ENCODE results near the gene SGTB.
"Not testable (repeated sequence)": the region's sequence is repeated elsewhere in the genome, so short reads cannot be mapped to it uniquely, and the experiment has no call there.

The SGTB gene

DNA sequence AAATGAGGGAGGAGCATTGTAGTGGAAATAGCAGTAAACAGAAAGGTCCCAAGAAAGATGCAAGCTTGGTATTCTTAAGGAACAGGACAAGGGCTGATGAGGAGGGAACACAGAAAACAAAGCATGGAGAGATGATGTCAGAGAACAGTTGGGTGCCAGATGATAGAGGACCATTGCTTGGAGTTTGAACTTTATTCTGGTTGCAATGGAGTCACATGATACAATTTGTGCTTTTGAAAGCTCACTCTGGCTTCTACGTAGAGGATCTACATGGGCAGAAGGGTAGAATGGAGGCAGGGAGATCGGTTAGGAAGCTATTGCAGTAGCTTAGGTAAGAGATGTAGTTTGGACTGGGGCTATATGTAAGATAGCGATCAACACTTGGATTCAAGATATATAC is 39.8 kb downstream of the SGTB start:
- DNase-seq (ENCODE audit: extremely low spot score, insufficient read length, low read depth) (no peak), FAIRE-seq (no peak)

DNA sequence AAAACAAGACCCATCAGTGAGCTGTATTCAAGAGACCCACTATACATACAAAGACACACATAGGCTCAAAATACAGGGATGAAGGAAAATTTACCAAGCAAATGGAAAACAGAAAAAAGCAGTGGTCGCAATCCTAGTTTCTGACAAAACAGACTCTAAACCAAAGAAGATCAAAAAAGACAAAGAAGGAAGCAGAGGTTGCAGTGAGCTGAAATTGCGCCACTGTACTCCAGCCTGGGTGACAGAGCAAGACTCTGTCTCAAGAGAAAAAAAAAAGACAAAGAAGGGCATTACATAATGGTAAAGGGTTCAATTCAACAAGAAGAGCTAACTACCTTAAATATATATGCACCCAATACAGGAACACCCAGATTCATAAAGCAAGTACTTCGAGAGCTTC is 45.9 kb downstream of the SGTB start:
- FAIRE-seq; DNase-seq (ENCODE audit: extremely low spot score, insufficient read length, low read depth): not testable (repeated sequence)

DNA sequence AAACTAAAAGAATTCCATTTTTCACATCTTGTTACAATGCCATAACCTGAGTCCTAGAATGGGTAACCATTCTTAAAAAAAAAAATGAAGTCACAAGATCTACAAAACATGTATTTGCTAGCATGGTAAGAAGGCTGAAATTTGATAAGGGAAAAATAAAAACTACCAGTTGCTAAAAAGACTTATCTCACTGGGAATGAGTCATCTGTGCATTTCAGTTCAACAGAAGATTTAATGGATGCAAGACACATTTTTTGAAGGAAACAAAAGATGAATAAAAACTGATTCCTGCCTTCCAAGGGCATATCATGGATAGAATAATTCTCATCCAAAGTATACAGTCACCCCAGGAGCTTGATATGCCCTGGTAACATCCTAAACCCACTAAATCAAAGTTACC is 47.2 kb downstream of the SGTB start:
- no peak for FAIRE-seq
- no peak for DNase-seq (ENCODE audit: extremely low spot score, insufficient read length, low read depth)

DNA sequence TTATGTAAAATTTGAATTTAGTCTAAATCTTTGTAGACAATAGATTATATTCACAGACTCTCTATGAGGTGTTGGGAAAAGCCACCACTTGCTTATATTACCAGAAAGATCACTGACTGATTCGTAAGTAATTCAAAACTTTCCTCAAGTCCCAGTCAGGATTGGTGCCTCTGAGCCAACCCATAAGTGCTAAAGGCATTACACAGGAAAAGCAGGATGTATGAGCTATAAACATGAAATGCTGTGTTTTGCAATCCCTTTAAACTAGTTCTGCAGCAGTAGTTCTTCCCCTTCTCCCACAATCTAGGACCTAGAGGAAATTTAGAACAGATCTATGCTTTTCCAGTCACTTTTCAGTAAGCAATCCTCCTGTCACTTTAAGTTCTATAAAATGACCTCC is 49.1 kb downstream of the SGTB start:
- no peak for DNase-seq (ENCODE audit: extremely low spot score, insufficient read length, low read depth)
- FAIRE-seq = no peak

DNA sequence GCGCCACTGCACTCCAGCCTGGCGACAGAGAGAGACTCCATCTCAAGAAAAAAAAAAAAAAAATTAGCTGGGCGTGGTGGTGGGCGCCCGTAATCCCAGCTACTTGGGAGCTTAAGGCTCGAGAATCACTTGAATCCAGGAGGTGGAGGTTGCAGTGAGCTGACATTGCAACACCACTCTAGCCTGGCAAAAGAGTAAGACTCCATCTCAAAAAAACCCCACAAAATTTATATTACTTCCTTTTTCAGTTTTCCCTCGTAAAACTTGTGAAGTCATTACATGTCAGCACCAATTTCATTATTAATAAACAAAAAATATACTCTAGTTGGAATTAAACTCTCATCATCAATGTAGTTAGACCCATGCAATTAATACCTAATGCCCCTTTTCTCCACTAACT is 53.2 kb downstream of the SGTB start:
- no peak for FAIRE-seq
- no peak for DNase-seq (ENCODE audit: extremely low spot score, insufficient read length, low read depth)

DNA sequence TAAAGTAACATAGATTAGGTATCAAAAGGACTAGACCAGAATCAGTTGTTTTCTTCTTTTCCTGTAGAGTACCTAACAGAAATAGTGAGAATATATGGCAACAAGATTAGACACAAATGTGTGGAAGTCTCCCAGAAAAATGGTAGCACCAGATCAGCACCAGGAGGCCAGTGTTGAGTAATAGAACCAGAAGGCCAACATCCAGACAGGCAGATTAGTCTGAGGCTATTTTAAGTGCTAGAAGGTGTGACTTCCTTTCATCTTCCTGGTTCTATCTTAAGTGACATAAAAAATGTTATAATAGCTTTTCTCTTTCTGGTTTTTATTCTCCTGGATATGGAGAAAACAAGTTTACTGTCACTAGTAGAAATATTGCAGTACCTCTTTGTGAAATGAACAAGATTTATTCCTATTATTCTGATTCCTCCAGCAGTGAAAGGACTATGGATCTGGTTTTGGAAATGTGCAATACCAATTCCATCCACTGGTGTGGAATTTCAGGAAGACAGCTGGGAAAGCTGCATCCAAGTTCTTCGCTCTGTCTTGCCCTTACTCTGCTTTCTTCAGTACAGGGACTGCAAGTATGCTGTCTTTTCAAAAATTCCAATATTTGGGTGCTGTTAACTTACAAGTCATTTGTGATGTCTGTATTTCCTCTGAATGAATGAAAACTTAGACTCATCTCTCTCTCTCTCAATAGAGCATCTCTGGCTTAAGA is 57.9 kb downstream of the SGTB start:
- DNase-seq (ENCODE audit: extremely low spot score, insufficient read length, low read depth) (no peak), FAIRE-seq (no peak)

DNA sequence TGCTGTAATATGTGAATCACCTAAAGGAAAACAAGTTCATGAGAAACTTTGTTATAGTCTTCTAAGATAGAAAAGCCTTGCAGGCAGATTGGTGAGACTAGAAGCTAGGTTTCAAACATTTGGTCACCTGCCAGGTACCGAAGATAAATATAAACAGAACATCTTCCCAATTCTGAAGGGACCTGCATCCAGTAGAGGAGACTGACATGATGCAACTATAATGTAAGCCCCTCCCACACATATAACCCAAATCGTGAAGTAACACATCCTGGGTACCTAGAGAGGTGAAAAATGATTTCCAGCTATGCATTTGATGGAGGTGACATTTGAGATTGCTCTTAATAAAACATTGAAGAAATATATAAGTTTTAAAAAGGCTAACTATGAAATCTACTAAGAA is 67.2 kb downstream of the SGTB start:
- DNase-seq (ENCODE audit: extremely low spot score, insufficient read length, low read depth) = no peak
- FAIRE-seq = no peak

DNA sequence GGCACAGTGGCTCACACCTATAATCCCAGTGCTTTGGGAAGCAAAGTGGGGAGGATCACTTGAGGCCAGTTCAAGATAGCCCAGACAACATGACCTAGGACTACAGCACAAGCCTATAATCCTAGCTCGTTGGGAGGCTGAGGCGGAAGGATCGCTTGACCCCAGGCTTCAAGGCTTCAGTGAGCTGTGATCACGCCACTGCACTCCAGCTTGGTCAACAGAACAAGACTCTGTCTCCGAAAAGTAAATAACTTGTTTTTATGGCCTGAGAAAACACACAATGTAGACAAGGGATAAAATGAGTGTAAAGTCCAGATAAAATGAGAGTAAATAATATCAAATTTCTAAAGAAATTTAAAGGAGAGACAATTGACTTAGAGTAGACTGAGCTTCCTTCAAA is 70.8 kb downstream of the SGTB start:
- FAIRE-seq (no peak), DNase-seq (ENCODE audit: extremely low spot score, insufficient read length, low read depth) (no peak)

DNA sequence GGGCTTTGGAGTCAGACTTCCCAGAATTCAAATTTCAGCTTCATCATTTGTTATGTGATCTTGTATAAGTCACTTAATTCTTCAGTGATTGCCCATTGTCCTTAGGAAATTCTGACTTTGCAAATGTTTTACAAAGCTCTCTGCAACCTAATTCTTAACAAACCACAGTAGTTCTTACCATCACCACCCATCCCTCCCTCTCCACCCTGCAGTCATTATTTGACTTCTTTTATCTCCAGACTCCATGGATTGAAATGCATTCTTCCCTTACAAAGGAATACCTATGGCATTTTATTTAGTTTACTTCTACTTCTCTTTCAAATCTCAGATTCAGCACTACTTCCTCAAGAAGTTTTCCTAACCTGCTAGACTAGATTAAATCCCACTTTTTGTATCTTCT is 74.0 kb downstream of the SGTB start:
- DNase-seq (ENCODE audit: extremely low spot score, insufficient read length, low read depth) (no peak), FAIRE-seq (no peak)

DNA sequence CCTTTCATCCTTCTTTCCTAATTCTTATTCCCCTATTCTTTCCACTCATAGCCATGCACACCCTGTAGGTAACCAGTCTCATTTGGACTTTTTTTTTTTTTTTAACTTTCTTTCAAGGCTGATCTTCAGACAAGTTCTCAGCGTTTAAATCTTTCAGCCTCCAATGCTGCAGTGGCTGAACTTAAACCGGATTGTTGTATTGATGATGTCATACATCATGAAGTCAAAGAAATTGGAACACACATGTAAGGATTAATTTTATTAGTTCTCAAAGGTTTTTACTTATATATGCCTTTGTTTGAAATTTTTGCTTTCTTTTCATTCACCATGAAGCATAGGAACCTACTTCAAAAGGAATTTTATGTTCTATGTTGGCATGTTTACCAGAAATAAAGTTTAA is 75.0 kb downstream of the SGTB start:
- DNase-seq (ENCODE audit: extremely low spot score, insufficient read length, low read depth) (no peak), FAIRE-seq (no peak)

DNA sequence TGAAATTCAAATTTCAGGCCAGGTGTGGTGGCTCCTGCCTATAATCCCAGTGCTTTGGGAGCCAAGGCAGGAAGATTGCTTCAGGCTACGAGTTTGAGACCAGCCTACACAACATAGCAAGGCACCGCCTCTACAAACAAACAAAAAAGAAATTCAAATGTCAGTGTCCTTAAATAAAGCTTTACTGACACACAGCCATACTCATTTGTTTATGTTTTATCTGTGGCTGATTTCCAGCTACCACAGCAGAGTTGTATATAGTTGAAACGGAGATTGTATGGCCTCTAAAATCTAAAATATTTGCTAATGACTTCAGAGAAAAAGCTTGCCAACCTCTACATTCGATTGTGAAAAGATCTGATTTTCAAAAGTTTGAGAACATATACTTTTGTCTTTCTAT is 81.7 kb downstream of the SGTB start:
- FAIRE-seq = no peak

DNA sequence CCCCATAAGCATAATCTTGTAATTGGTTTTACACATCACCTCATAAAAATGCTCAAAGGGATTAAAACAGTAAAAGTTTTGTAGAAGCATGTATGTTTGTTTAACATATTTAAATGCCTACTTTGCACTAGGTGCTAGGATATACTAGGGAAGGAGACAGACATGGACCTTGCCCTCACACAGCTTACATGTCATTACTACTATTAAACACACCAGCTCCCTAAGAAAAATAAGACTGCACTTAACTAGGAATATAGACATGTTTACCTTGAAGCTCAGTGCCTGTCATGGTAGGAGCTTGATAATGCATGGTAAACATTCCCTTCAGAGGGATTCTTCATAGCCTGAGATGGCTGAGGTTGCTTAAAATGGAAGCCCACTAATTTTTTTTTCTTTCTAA is 90.9 kb downstream of the SGTB start:
- DNase-seq (ENCODE audit: extremely low spot score, insufficient read length, low read depth) (no peak), FAIRE-seq (no peak)

More for the DNA sequence above, 81.7 kb downstream of the SGTB start:
- DNase-seq (ENCODE audit: extremely low spot score, insufficient read length, low read depth) = no peak

DNA sequence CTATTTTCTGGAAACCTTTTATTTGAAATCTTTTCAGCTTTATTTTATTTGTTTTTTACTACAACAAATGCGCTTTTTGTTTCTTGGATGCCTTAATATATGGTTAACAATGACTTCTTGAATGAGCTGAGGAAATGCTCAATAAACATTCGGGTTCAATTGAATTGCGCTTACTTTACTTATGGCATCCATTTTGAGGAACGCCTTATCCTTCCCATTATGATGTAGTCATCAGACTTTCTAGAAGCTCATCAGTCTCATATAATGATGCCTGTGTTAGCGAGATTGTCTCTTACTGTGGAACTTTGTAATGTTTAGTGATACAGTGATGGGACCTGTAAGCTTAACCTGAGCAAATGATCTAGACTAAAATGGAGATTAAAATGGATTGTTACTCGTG is 96.2 kb downstream of the SGTB start:
- DNase-seq (ENCODE audit: extremely low spot score, insufficient read length, low read depth) (no peak), FAIRE-seq (no peak)

DNA sequence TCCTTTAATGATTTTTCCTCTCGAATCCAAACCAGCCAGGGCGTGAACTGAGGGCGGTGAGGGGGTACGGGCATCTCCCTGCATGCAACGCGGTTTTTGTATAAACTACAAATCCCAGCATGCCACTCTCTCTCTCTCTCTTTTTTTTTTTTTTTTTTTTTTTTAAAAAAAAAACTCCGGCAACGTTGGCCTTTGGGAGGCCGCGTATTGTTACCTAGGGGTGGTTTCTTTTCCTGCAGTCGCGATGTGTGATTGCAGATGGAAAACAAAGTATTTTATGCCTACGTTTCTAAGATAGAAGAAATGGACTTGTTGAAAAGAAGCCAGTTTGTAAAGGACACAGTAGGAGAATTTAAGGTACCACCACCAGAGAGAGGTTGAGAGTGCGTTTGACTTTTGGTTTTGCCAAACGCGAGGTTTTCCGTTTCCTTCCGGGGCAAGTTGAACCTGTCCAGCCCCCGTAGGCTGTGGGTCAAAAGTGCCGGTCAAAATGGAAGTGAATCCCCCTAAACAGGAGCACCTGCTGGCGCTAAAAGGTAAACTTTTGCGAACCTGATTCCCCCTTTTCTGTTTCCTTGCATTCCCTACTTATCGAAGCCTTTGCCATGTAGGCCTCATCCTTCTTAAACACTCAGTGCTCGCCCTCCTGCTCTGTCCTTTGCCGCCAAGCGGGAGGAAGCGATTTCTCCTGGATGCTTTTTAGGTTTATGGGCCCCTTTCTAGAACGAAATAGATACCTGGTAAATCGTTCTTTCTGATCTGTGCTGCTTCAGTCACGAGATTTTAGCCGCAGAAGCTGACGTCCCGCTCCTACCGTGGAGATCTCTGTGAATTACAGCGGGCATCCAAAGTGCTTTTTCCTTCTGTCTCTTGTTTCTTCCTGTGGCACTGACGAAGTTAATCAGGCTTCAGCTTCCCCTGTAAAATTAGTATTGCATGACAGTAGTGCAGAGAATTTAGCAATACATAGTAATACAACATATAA is 97.0 kb downstream of the SGTB start, which contains the start of the genes SHLD3 and TRAPPC13:
TSS of gene SHLD3 (plus strand) at position 457 of the 985 bp plus-strand sequence. CDS start 4,561 bp downstream, outside the sequence.
TSS of gene TRAPPC13 (plus strand) at position 457 of the 985 bp plus-strand sequence. CDS start at position 491, 34 bp downstream.
- peak; percentile 23 for DNase-seq (ENCODE audit: extremely low spot score, insufficient read length, low read depth)
- peak; percentile 91 for FAIRE-seq

DNA sequence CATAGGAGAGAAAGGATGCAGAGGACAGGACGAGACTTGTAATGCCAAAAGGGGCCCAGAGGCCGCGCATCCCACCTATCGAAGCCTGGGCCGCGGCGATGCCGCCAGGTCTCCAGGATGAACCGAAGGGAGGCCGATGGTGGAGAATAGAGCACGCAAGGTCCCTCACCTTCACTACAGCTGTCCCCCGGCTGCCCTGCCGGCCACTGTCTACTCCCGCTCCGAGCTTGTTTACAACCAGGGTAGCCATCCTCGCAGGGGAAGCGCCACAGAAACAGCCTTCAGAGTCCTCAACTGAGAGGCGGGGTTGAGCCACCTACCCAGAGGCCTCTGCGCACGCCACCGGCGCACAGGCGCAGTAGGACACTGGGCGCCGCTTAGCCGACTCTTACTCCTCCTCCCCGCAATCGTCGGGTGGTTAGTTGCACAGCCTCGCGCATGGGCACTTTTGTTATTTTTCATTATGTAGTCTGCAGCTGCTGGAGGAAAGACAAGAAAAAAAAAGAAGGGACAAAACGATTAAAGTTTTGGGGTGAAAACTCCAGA is 97.8 kb downstream of the SGTB start, which contains the start of gene TRIM23:
TSS of gene TRIM23 (minus strand) at position 309 of the 546 bp plus-strand sequence. CDS start at position 250, 59 bp downstream.
- DNase-seq (ENCODE audit: extremely low spot score, insufficient read length, low read depth) (peak; percentile 79), FAIRE-seq (no peak)

DNA sequence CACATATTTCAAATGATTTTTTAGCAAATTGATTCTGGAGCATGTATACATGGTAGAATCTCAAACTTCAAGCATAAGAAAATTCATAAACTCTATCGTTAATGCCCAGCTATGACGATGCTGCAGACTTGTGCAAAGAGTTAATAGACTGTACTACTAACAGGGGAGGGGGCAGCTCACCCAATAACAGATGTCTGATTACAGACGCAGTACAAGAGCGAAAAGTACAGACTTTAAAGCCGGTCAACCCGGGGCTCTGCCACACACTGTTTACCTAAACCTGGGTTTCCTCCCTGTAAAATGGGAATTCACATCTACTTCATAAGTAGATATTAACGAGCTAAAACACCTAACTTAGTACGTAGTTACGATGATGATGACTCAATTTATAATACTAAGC is 98.4 kb downstream of the SGTB start:
- no peak for FAIRE-seq
- no peak for DNase-seq (ENCODE audit: extremely low spot score, insufficient read length, low read depth)

DNA sequence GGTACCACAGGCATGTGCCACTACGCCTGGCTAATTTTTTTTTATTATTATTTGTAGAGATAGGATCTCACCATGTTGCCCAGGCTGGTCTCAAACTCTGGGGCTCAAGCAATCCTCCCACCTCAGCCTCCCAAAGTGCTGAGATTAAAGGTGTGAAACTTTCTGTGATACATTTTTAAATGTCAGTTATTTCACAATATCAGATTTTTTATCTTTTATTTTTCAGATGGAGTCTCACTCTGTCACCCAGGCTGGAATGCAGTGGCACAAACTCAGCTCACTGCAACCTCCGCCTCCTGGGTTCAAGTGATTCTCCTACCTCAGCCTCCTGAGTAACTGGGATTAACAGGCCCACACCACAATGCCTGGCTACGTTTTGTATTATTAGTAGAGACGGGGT is 99.9 kb downstream of the SGTB start:
- not testable (repeated sequence) for DNase-seq (ENCODE audit: extremely low spot score, insufficient read length, low read depth); FAIRE-seq

DNA sequence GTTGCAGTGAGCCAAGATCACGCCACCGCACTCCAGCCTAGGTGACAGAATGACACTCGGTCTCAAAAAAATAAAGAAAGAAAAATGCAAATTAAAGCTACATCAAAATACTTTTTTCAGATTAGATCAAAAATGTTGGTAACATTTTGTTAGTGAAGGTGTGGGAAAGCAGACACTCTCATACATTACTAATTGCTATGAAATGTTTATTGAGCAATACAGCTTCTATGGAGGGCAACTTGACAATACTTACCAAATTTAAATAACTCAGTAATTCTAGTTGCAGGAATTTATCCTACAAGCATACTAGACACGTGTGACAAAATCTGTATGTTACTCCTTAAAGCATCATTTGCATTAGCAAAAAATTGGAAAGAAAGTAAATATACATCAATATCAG is 101.9 kb downstream of the SGTB start:
- DNase-seq (ENCODE audit: extremely low spot score, insufficient read length, low read depth) (no peak), FAIRE-seq (no peak)

Data from GM18507 (cell line).